ENCODE measurements around the gene LIN28B. TPM values are rescaled to one million over a fixed set of nuclear protein-coding genes. Genes with fewer than 3 reads are reported as not detected.
"Not testable (repeated sequence)": the region's sequence is repeated elsewhere in the genome, so short reads cannot be mapped to it uniquely, and the experiment has no call there.

The LIN28B gene
- total RNA-seq, 1 donor from 2014 or later: under 0.01 TPM

DNA sequence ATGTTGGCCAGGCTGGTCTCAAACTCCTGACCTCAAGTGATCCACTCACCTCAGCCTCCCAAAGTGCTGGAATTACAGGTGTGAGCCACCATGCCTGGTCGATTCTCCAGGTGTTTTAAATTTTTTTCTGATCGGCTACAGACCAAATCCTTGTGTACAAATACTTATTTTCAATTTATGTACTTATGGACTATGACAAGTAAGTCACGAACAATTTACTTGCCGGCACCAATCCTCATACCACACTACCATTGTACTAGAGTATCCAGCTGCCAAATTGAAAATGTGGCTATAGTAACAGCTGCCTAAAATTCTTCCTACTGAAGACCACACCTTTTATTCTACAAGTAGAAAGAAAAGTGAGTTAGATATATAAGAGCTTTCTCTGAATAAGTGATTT is 26.9 kb downstream of the LIN28B start:
- H3K4me1 ChIP-seq (ENCODE audit: control insufficient read depth in 3 of 3, insufficient read depth in 3 of 3, low read length in 3 of 3): no peaks in the 10 kb centered on the region
- no peaks in the 10 kb centered on the region for H3K27me3 ChIP-seq (ENCODE audit: control insufficient read depth in 3 of 3, insufficient read depth in 3 of 3, low read length in 3 of 3)
- no peak overlapping the region for H3K4me3 ChIP-seq (ENCODE audit: low read length in 3 of 3)
- no peaks in the 10 kb centered on the region for H3K9me3 ChIP-seq (ENCODE audit: control insufficient read depth in 3 of 3, low read length in 3 of 3)
- H3K36me3 ChIP-seq (ENCODE audit: control insufficient read depth in 3 of 3, insufficient read depth in 3 of 3, low read length in 3 of 3): no peaks in the 10 kb centered on the region
- no peak overlapping the region for H3K27ac ChIP-seq (ENCODE audit: low read depth, low read length)
- no peak overlapping the region for H3K9ac ChIP-seq (ENCODE audit: low read depth in 1 of 3, low read length in 3 of 3)

DNA sequence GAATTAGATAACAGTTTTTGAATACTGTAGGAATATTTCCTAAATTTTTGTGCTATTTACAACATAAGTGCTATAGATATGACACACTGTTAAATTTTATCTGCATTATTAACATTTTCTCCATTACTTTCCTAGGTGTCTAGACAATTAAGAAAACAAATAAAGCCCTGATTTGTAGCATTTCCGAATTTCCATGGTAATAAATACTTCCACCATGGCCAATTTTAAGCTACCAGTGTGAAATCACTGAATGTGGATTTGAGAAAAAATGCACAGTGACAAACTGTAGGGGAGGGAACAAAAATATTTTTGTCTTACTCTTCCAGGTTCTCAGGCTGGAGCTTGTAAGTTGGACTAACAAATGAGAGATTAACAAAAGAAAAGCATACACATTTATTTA is 27.9 kb downstream of the LIN28B start:
- no peaks in the 10 kb centered on the region for H3K27me3 ChIP-seq (ENCODE audit: control insufficient read depth in 3 of 3, insufficient read depth in 3 of 3, low read length in 3 of 3)
- no peak overlapping the region for H3K4me3 ChIP-seq (ENCODE audit: low read length in 3 of 3)
- H3K4me1 ChIP-seq (ENCODE audit: control insufficient read depth in 3 of 3, insufficient read depth in 3 of 3, low read length in 3 of 3): no peaks in the 10 kb centered on the region
- H3K9ac ChIP-seq (ENCODE audit: low read depth in 1 of 3, low read length in 3 of 3): no peak overlapping the region
- no peaks in the 10 kb centered on the region for H3K36me3 ChIP-seq (ENCODE audit: control insufficient read depth in 3 of 3, insufficient read depth in 3 of 3, low read length in 3 of 3)
- H3K27ac ChIP-seq (ENCODE audit: low read depth, low read length): no peak overlapping the region
- no peaks in the 10 kb centered on the region for H3K9me3 ChIP-seq (ENCODE audit: control insufficient read depth in 3 of 3, low read length in 3 of 3)

- not testable (repeated sequence) for H3K36me3 ChIP-seq (ENCODE audit: control insufficient read depth in 3 of 3, insufficient read depth in 3 of 3, low read length in 3 of 3); H3K27me3 ChIP-seq (ENCODE audit: control insufficient read depth in 3 of 3, insufficient read depth in 3 of 3, low read length in 3 of 3); H3K4me1 ChIP-seq (ENCODE audit: control insufficient read depth in 3 of 3, insufficient read depth in 3 of 3, low read length in 3 of 3); H3K27ac ChIP-seq (ENCODE audit: low read depth, low read length); H3K9me3 ChIP-seq (ENCODE audit: control insufficient read depth in 3 of 3, low read length in 3 of 3); H3K4me3 ChIP-seq (ENCODE audit: low read length in 3 of 3); H3K9ac ChIP-seq (ENCODE audit: low read depth in 1 of 3, low read length in 3 of 3)
These were observed 29.0 kb downstream of the LIN28B start for GRCh38 chr6:104985875-104986274.

- Histone ChIP-seq H3K4me1 (ENCODE audit: control insufficient read depth in 3 of 3, insufficient read depth in 3 of 3, low read length in 3 of 3) (no peaks in the 10 kb centered on the region), H3K9ac (ENCODE audit: low read depth in 1 of 3, low read length in 3 of 3) (no peak overlapping the region), H3K4me3 (ENCODE audit: low read length in 3 of 3) (no peak overlapping the region), H3K9me3 (ENCODE audit: control insufficient read depth in 3 of 3, low read length in 3 of 3) (no peaks in the 10 kb centered on the region), H3K36me3 (ENCODE audit: control insufficient read depth in 3 of 3, insufficient read depth in 3 of 3, low read length in 3 of 3) (no peaks in the 10 kb centered on the region), H3K27me3 (ENCODE audit: control insufficient read depth in 3 of 3, insufficient read depth in 3 of 3, low read length in 3 of 3) (no peaks in the 10 kb centered on the region), H3K27ac (ENCODE audit: low read depth, low read length) (no peak overlapping the region)
These were observed 29.7 kb downstream of the LIN28B start for GRCh38 chr6:104986625-104987024.

- Histone ChIP-seq H3K27ac (ENCODE audit: low read depth, low read length) (no peak overlapping the region), H3K36me3 (ENCODE audit: control insufficient read depth in 3 of 3, insufficient read depth in 3 of 3, low read length in 3 of 3) (no peaks in the 10 kb centered on the region), H3K4me1 (ENCODE audit: control insufficient read depth in 3 of 3, insufficient read depth in 3 of 3, low read length in 3 of 3) (no peaks in the 10 kb centered on the region), H3K9ac (ENCODE audit: low read depth in 1 of 3, low read length in 3 of 3) (no peak overlapping the region), H3K9me3 (ENCODE audit: control insufficient read depth in 3 of 3, low read length in 3 of 3) (no peaks in the 10 kb centered on the region), H3K4me3 (ENCODE audit: low read length in 3 of 3) (no peak overlapping the region), H3K27me3 (ENCODE audit: control insufficient read depth in 3 of 3, insufficient read depth in 3 of 3, low read length in 3 of 3) (no peaks in the 10 kb centered on the region)
These were observed 30.3 kb downstream of the LIN28B start for GRCh38 chr6:104987218-104987617.

- Histone ChIP-seq H3K9me3 (ENCODE audit: control insufficient read depth in 3 of 3, low read length in 3 of 3) (no peaks in the 10 kb centered on the region), H3K27me3 (ENCODE audit: control insufficient read depth in 3 of 3, insufficient read depth in 3 of 3, low read length in 3 of 3) (no peaks in the 10 kb centered on the region), H3K36me3 (ENCODE audit: control insufficient read depth in 3 of 3, insufficient read depth in 3 of 3, low read length in 3 of 3) (no peaks in the 10 kb centered on the region), H3K27ac (ENCODE audit: low read depth, low read length) (no peak overlapping the region), H3K4me3 (ENCODE audit: low read length in 3 of 3) (no peak overlapping the region), H3K9ac (ENCODE audit: low read depth in 1 of 3, low read length in 3 of 3) (no peak overlapping the region), H3K4me1 (ENCODE audit: control insufficient read depth in 3 of 3, insufficient read depth in 3 of 3, low read length in 3 of 3) (no peaks in the 10 kb centered on the region)
These were observed 33.2 kb downstream of the LIN28B start for GRCh38 chr6:104990085-104990484.

- not testable (repeated sequence) for H3K9me3 ChIP-seq (ENCODE audit: control insufficient read depth in 3 of 3, low read length in 3 of 3); H3K4me1 ChIP-seq (ENCODE audit: control insufficient read depth in 3 of 3, insufficient read depth in 3 of 3, low read length in 3 of 3); H3K27ac ChIP-seq (ENCODE audit: low read depth, low read length); H3K4me3 ChIP-seq (ENCODE audit: low read length in 3 of 3); H3K27me3 ChIP-seq (ENCODE audit: control insufficient read depth in 3 of 3, insufficient read depth in 3 of 3, low read length in 3 of 3); H3K9ac ChIP-seq (ENCODE audit: low read depth in 1 of 3, low read length in 3 of 3); H3K36me3 ChIP-seq (ENCODE audit: control insufficient read depth in 3 of 3, insufficient read depth in 3 of 3, low read length in 3 of 3)
These were observed 34.2 kb downstream of the LIN28B start for GRCh38 chr6:104991062-104991461.

- not testable (repeated sequence) for H3K9ac ChIP-seq (ENCODE audit: low read depth in 1 of 3, low read length in 3 of 3); H3K9me3 ChIP-seq (ENCODE audit: control insufficient read depth in 3 of 3, low read length in 3 of 3); H3K4me1 ChIP-seq (ENCODE audit: control insufficient read depth in 3 of 3, insufficient read depth in 3 of 3, low read length in 3 of 3); H3K36me3 ChIP-seq (ENCODE audit: control insufficient read depth in 3 of 3, insufficient read depth in 3 of 3, low read length in 3 of 3); H3K4me3 ChIP-seq (ENCODE audit: low read length in 3 of 3); H3K27ac ChIP-seq (ENCODE audit: low read depth, low read length); H3K27me3 ChIP-seq (ENCODE audit: control insufficient read depth in 3 of 3, insufficient read depth in 3 of 3, low read length in 3 of 3)
These were observed 36.7 kb downstream of the LIN28B start for GRCh38 chr6:104993576-104993975.

GRCh38 chr6:104995989-104996617 is 39.2 kb downstream of the LIN28B start:
- H3K9me3 ChIP-seq (ENCODE audit: control insufficient read depth in 3 of 3, low read length in 3 of 3): no peaks in the 10 kb centered on the region
- no peaks in the 10 kb centered on the region for H3K36me3 ChIP-seq (ENCODE audit: control insufficient read depth in 3 of 3, insufficient read depth in 3 of 3, low read length in 3 of 3)
- no peaks in the 10 kb centered on the region for H3K27me3 ChIP-seq (ENCODE audit: control insufficient read depth in 3 of 3, insufficient read depth in 3 of 3, low read length in 3 of 3)
- no peak overlapping the region for H3K9ac ChIP-seq (ENCODE audit: low read depth in 1 of 3, low read length in 3 of 3)
- H3K4me3 ChIP-seq (ENCODE audit: low read length in 3 of 3): no peak overlapping the region
- no peak overlapping the region for H3K27ac ChIP-seq (ENCODE audit: low read depth, low read length)
- H3K4me1 ChIP-seq (ENCODE audit: control insufficient read depth in 3 of 3, insufficient read depth in 3 of 3, low read length in 3 of 3): no peaks in the 10 kb centered on the region

DNA sequence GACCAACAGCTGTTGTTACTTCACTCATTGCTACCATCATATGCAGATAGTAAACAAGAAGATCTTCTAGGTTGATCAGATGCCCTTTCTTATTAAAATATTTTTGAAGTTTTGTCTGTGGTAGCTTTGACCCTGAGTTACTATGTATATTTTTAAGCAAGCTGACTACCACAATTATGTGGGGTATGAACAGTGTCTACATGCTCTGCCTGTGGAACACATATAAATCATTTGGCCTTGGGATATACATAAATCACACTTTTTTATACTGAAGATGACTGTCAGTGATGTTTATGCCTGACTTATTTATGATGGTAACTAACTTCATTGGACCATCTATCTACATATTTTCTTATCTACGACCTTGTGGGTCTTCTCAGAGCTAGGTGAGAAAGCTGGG is 44.2 kb downstream of the LIN28B start:
- Histone ChIP-seq H3K9me3 (ENCODE audit: control insufficient read depth in 3 of 3, low read length in 3 of 3) (no peaks in the 10 kb centered on the region), H3K27me3 (ENCODE audit: control insufficient read depth in 3 of 3, insufficient read depth in 3 of 3, low read length in 3 of 3) (no peaks in the 10 kb centered on the region), H3K36me3 (ENCODE audit: control insufficient read depth in 3 of 3, insufficient read depth in 3 of 3, low read length in 3 of 3) (no peaks in the 10 kb centered on the region), H3K4me1 (ENCODE audit: control insufficient read depth in 3 of 3, insufficient read depth in 3 of 3, low read length in 3 of 3) (no peaks in the 10 kb centered on the region), H3K4me3 (ENCODE audit: low read length in 3 of 3) (no peak overlapping the region), H3K27ac (ENCODE audit: low read depth, low read length) (no peak overlapping the region), H3K9ac (ENCODE audit: low read depth in 1 of 3, low read length in 3 of 3) (no peak overlapping the region)

DNA sequence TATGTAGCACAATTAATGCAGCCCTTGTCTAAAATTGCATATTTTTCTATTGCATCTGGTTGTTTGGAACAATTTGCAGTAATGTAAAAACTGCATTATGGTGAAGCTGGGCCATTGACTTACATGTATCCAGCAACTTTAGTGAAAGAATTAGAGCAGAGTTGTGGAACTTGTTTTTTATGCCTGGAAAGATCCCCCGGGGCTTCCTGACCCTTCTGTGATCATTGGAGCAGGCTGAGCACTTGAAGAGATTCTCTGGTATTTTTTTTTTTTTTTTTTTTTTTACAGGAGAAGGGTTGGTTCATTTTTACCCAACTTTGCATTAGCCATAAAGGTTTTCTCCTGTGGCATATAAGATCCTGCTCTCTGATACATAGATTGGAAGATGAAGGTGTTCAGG is 45.0 kb downstream of the LIN28B start:
- no peaks in the 10 kb centered on the region for H3K9me3 ChIP-seq (ENCODE audit: control insufficient read depth in 3 of 3, low read length in 3 of 3)
- no peak overlapping the region for H3K27ac ChIP-seq (ENCODE audit: low read depth, low read length)
- no peak overlapping the region for H3K9ac ChIP-seq (ENCODE audit: low read depth in 1 of 3, low read length in 3 of 3)
- no peaks in the 10 kb centered on the region for H3K27me3 ChIP-seq (ENCODE audit: control insufficient read depth in 3 of 3, insufficient read depth in 3 of 3, low read length in 3 of 3)
- H3K4me3 ChIP-seq (ENCODE audit: low read length in 3 of 3): no peak overlapping the region
- no peaks in the 10 kb centered on the region for H3K4me1 ChIP-seq (ENCODE audit: control insufficient read depth in 3 of 3, insufficient read depth in 3 of 3, low read length in 3 of 3)
- no peaks in the 10 kb centered on the region for H3K36me3 ChIP-seq (ENCODE audit: control insufficient read depth in 3 of 3, insufficient read depth in 3 of 3, low read length in 3 of 3)
